Stimulated activated CD4-positive, alpha-beta T cell treated with anti-CD3 and anti-CD28 coated beads, Interleukin-4, amount 100 ng/mL, for 1 hour (primary cell): ENCODE data around the gene CST9L.

Experiments used
- DNase-seq: peaks from one replicate; pipeline ENCODE4 v3.0.0-alpha.2; 2020

The CST9L gene

DNA sequence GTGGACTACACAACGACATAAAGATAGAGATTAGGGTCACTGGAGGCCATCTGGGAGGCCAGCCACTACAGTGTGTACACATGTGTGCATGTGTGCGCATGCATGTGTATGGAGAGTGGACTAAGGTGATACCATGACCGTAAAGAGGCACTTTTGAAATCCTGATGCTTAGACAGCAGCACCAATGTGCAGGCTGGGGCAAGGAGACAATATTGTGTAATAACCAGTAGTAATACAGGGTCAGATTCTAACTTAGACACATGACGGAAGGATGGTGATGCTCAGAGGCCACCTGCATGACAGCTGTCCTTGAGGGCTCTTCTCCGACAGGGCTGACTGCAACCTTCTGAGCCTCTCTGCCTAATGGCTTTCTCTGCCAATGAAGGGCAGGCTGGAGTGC is 25.5 kb downstream of the CST9L start:
- no peak for DNase-seq

DNA sequence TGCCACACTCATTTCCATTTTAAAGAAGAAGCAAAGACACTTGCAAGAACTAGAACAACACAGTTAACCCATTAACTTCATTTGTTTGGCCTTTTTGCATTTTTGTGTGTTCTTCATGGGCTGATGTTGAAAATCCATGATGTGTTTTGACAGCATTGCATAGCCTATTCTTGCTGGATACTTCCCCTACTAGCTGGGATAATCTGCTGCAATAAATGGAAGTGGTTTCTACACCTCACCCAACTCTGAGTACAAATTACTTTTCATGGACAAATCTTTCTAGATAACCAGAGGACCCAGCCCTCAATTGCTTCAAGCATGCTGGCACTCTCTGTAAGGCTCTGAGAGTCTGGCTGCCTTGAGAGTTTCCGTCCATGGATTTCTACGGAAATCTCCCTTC is 26.5 kb downstream of the CST9L start:
- DNase-seq = no peak

DNA sequence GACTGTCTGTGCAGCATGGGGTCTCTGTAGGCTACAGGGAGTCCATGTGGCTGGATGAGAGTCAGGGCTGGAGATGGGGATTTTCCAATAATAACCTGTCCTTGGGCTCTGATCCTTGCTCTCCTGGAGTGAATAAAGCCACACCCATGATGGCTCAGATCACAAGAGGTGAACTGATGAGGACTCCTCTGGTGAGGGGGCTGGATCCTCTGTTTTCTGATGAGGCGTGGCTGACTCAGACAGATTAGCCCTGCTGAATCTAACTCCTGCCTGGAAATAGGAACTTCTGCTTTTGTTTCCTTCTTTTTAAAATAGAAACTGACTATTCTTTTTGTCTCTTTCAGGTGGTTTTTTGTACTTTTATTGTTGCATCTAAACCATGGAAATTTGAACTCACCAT is 27.0 kb downstream of the CST9L start:
- no peak for DNase-seq

DNA sequence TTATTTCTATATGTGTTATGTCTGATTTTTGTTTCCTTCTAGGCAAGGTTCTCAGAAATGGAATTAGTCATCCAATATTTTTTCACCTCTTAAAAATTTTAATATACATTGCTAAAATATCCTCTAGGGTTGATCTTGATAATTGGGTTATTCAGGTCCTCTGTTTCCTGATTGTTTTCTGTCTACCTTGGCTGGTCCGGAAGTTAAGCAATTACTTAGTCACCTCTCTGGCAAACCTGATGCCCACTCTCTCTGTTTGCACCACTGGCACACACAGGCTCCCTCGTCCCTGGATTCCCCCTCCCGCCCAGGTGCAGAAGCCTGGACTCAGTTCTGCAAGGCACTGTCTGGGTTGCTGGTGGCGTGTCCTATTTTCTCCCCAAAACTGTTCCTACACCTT is 27.7 kb downstream of the CST9L start:
- DNase-seq = no peak

DNA sequence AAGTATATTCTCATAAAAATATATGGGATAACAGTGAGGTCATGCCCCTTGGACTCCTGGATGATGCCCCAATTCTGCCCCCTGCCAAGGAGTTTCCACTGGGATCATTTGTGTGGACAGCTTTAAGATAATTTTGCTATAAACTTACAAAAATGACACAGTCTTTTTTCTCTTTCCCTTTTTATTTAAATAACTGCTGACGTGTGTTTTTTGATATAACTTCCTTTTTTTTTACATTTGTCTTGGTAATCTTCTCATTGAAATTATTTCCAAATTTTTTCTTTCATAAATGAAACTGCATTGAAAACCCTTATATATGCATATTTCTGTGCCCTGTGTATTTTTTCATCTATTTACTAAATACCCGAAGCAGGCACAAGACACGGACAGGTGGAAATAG is 31.3 kb downstream of the CST9L start:
- no peak for DNase-seq

DNA sequence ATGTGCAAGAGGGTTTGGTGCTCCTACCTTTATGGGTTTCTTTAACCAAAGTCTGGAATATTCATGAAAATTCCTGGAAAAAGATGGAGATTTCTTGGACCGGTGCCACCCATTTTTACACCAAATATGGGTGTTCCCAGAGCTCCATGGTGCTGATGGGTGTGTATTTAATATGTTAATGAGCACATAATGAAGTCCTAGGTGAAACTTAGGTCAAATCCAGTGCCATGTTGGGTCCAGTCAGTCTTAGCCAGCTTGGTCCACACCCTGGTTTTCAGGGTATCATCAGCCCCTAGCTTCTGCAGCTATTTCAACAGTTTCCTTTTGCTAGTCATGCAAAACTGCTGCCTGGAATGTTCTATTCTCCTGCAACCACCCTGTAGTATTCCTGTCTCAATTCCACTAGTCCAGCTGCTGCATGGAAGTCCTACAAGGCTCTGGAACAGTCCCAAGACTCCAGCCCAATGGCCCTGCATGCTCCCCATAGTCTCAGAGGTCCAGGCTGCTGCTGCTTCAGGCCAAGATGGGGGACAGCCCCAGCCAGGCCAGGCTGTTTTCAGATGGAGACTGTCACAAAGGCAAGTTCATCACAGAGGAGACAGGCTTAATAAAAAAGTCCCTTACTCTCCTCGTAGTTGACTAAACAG is 31.8 kb downstream of the CST9L start:
- DNase-seq = no peak

DNA sequence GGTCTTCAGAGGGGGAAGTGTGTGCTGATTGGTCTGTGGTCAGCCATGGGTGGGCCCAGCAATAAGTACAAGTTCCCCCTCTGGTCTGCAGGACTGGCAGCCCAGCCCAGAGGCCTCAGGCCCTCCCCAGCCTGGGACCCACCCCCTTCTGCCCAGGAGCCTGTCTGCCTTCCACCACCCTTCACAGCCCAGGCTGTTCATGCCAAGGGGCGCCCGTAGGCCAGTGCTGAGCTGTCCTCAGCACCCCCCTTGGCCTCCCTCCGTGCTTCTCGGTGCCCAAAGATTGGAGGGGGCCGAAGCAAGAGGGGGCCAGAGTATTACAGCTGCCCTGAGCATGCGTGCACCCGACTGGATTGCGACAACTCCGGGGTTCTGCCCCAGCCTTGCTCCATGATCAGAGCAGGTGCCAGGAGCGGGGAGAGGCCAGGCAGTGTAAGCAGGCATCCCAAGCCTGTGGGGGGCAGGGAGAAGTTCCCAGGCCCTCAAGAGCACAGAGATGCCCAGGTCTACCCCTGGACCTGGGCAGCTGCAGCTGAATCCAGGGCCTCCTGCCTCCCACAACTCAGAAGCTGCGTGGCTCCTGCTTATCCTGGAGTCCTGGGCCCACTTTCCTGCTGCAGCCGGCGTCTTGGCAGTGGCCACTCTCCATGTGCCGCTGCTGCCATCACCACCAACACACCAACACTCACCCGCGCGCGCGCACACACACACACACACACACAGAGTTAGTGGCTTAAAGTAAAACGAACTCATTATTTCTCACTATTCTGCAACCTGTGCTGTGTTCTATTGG is 33.3 kb downstream of the CST9L start:
- no peak for DNase-seq

DNA sequence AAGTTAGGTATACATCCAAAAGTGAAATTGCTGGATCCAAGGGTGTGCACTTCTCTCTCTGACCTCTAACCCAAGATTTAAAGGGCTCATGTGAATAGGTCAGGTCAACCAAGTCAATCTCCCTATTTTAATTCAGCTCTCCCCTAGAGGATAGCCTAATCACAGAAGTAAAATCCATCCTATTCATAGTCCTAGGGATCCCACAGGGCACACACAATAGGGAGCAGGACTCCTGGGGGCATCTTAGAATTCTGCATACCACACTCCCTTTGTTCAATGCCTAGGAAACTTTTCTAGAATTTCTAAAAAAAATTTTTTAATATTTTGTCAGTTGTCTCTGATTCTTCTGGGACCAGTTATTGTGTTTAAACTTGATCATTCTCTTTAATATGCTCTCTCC is 35.1 kb downstream of the CST9L start:
- no peak for DNase-seq

DNA sequence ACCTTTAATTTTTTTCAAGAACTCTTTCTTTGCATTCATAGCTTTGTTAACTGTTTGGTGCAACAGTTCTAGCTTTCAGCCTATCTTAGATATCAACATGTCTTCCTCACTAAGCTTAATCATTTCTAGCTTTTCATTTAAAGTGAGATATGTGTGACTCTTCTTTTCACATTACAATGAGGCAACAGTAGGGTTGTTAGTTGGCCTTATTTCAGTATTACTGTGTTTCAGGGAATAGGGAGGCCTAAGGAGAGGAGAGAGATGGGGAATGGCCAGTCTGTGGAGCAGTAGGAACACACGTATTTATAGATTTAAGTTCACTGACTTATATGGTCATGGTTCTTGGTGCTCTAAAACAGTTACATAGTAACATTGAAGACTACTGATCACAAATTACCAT is 35.8 kb downstream of the CST9L start:
- no peak for DNase-seq

DNA sequence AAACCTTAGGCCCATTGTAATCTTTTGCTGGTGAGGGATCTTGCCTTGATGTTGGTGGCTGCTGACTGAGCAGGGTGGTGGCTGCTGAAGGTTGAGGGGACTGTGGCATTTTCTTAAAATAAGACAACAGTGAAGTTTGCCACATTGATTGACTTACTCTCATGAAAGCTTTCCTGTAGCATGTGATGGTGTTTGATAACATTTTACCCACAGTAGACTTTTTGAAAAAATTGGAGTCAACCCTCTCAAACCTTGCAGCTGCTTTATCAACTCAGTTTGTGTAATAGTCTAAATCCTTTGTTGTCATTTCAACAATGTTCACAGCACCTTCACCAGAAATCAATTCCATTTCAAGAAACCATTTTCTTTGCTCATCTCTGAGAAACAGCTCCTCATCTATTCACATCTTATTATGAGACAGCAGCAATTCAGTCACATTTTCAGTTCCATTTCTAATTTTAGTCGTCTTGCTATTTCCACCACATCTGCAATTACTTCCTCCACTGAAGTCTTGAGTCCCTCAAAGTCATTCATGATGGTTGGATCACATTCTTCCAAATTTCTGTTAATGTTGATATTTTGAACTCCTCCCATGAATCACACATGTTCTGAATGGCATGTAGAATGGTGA is 37.2 kb downstream of the CST9L start:
- no peak for DNase-seq

DNA sequence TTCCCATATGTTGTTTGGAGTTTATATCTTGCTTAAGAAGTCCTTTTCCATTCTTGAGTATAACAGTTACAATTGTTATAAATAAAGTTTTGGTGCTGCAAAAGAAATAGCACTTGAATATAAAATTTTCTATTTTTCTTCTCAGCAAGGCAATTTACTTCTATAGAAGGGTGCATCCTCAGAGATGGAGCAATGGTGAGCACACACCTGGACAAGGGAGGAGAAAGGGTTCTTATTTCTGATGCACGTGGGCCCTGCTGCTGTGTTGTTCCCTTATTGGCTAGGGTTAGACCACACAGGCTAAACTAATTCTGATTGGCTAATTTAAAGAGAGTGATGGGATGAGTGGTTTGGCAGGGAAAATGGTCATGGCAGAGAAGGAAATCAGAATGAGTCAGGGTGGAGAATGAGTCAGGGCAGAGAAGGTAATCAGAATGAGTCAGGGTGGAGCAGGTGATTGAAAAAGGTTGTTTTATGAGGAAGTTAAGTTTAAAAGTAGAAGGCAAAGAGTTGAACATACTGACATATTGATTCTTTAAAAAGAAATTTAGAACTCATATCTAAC is 39.3 kb downstream of the CST9L start:
- no peak for DNase-seq

DNA sequence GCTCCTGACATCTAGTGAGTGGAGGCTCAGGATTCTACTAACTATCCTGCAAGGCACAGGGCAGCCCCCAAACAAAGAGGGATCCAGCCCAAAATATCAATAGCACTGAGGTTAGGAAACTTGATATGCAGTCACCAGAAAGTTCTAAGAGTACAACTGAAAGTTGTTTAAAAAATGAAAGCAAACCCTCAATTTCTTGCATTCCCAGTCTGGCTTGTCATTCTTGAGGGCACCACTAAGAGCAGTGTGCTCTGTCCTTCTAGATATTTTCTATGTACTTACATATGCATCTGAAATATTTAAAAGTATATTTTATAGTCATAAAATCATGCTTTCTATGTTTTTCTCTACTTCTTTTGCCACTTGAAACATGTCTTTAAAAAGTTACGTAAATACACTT is 41.4 kb downstream of the CST9L start:
- DNase-seq = no peak

DNA sequence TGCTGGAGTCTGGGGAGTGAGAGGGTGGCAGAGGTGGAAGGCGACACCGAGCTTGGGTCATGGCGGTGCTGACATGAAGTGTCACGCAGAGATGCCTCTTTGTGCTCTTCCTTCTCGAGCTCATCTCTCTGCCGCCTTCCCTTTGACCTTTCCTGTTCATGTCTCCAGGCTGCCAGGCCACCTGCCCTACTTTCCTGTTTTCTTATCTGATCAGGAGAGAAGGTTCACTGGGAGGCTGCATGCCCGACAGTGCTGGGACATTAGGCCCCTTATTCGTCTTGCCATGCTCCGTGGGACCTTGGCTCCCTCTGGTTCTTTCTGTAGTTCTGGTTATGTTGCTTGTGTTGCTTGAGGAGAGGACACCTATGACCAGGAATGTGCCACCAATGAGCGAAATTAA is 44.1 kb downstream of the CST9L start:
- no peak for DNase-seq

DNA sequence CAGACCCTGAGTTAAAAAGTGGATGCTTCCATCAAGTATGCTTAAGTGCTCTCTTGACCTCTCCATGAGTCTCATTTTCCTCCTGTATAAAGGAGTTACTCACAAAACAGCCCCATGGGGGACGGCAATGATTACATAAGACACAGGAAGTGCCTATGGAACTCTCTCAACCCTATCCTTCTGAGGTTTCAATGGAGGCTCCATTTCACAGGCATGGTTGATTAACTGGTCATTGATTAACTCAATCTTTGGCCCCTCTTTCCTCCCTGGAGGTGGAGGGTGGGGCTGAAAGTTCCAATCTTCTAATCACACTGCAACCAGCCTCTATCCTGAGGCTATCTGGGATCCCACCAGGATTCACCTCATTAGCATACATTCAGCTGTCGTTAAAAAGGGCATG is 48.1 kb downstream of the CST9L start:
- no peak for DNase-seq

DNA sequence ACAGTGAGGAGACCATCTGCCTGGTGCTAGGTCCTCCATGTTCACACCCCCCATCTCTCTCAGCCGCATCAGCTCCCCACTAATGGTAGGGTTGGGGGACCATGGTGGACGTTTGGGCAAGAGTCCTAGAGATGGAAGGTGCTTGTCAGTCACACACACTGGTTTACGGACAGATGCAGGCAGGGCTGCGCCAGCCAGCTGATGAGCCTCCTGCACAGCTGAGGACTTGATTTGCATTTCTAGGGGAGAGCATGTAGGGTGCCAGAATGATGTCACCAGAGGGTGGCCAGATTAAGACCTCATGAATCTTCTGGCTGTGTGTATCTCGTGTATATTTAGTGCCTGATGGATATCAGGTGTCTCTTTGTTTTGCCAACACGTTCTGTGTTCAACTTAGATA is 48.7 kb downstream of the CST9L start:
- no peak for DNase-seq

DNA sequence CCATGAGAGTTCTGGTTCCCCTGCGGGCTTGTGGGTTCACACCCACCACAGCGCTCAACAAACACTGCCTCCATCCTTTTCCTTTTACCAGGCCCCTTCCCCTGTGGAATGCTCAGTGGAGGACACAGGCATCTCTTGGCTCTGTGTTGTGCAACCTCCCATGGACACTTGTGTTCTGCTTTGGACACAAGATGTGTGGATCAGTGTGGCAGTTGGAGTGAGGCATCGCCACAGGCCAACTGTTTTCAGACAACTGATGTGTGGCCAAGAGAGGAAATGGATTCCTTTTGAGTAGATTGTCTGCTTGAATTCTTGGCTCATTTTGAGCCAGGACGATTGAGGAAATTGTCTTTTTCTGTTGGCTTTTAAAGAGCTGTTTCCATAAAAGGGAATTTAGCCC is 50.6 kb downstream of the CST9L start:
- DNase-seq = no peak

DNA sequence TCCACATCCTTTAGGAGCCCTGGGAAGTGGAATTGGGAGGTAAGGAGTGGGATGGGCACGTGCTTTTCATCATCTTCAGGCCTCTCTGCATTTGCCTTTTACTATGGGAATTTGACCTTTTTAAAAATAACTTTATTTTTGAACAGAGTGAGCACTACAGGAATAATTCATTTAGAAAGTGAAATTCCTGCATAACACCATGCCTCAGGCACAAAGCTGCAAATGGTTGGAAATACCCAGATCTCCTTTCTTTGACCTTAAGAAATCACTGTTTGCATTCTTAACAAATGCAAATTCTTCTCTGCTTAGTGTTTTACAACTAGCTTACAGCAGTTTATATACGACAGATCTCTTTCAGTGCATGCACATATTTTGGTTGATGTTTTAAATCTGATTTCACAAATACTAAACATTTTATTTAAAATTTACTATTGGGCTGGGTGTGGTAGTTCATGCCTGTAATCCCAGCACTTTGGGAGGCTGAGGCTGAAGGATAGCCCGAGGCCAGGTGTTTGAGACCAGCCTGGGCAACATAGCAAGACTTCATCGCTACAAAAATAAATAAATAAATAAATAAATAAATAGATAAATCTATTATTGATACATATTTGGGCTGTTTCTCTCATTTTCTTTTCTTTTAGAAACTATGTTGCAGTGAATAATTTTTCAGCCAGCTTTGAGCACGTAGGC is 52.9 kb downstream of the CST9L start:
- no peak for DNase-seq

DNA sequence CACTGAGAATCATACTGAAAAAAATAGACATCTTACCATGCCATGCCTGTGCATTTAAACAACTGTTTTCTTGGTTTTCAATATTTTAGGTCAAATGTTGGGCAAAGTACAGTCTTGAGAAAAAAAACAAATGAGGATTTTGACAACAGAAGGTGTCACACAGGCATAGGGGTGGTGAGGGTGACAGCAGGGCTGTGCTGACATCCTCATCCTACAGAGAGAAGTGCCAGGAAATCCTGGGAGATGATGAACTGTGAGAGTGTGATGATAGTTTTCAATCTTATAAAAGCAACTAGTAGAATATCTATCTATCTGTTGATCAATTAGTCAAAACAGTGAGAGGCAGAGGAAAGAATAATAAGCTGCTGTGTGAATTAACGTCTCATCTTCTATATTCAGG is 53.4 kb downstream of the CST9L start:
- DNase-seq = no peak
